Bone marrow (tissue), 2 donors: ENCODE results near the gene CAMSAP1.
"Not testable (repeated sequence)": the region's sequence is repeated elsewhere in the genome, so short reads cannot be mapped to it uniquely, and the experiment has no call there.

Experiments
- DNase-seq, 2 donors: peaks; one replicate each; lab custom pipeline; 2025; lab: John Stamatoyannopoulos, UW

CAMSAP1 gene

GRCh38 chr9:135921749-135922310 is 14.5 kb upstream of the CAMSAP1 start:
- no peak for DNase-seq

- no peak for DNase-seq
Observed at GRCh38 chr9:135920973-135921585, 13.7 kb upstream of the CAMSAP1 start.

- DNase-seq, result no peak
Observed at GRCh38 chr9:135920256-135920930, 13.0 kb upstream of the CAMSAP1 start.

GRCh38 chr9:135919318-135919890 is 12.1 kb upstream of the CAMSAP1 start:
- no peak for DNase-seq

GRCh38 chr9:135916227-135916626 is 8.9 kb upstream of the CAMSAP1 start:
- DNase-seq, result not testable (repeated sequence)

GRCh38 chr9:135914921-135915320 is 7.6 kb upstream of the CAMSAP1 start:
- DNase-seq, result no peak

- not testable (repeated sequence) for DNase-seq
Observed at GRCh38 chr9:135911233-135911632, 3.9 kb upstream of the CAMSAP1 start.

- DNase-seq, result no peak
Observed at GRCh38 chr9:135910757-135911156, 3.4 kb upstream of the CAMSAP1 start.

GRCh38 chr9:135910216-135910615 is 2.9 kb upstream of the CAMSAP1 start:
- DNase-seq, result no peak

GRCh38 chr9:135909371-135909770 is 2.0 kb upstream of the CAMSAP1 start:
- no peak for DNase-seq

GRCh38 chr9:135908754-135909204 is 1.4 kb upstream of the CAMSAP1 start:
- no peak for DNase-seq

- DNase-seq, result no peak
Observed at GRCh38 chr9:135908093-135908753, 877 bp upstream of the CAMSAP1 start.

GRCh38 chr9:135907006-135907430 is 328 bp downstream of the CAMSAP1 start:
- no peak for DNase-seq

GRCh38 chr9:135906291-135907005 is 898 bp downstream of the CAMSAP1 start:
- no peak for DNase-seq

GRCh38 chr9:135905380-135906258 is 1.7 kb downstream of the CAMSAP1 start:
- DNase-seq, result no peak

GRCh38 chr9:135903786-135904520 is 3.4 kb downstream of the CAMSAP1 start:
- no peak for DNase-seq

GRCh38 chr9:135903358-135903656 is 4.0 kb downstream of the CAMSAP1 start:
- no peak for DNase-seq

- no peak for DNase-seq
Observed at GRCh38 chr9:135902655-135903357, 4.5 kb downstream of the CAMSAP1 start.

- DNase-seq, result no peak
Observed at GRCh38 chr9:135901826-135902225, 5.5 kb downstream of the CAMSAP1 start.
